Activated B cell treated with CpG ODN at 0.5 μM for 24 hours (primary cell): ENCODE results near the gene CFAP299. TPM values are rescaled to one million over a fixed set of nuclear protein-coding genes. Genes with fewer than 3 reads are reported as not detected.

ENCODE experiments used
- ATAC-seq: fragments of 200-7000 bp; cut with Tn5 transposase; one replicate; pipeline ENCODE4 v1.10.0; 2021; ENCODE audit warnings: low read depth, mild to moderate bottlenecking, moderate library complexity
- CTCF ChIA-PET: fragments of 350-600 bp; sonication (Branson Sonifier 250); formaldehyde crosslinking; loops from one replicate; lab custom pipeline; 2021; ENCODE audit warnings: antibody characterized with exemption; lab: Charles Lee
- POLR2A ChIA-PET: fragments of 350-600 bp; sonication (Branson Sonifier 250); formaldehyde crosslinking; loops from one replicate; lab custom pipeline; 2021; ENCODE audit warnings: antibody characterized with exemption; lab: Charles Lee
- DNase-seq: peaks from one replicate; pipeline ENCODE4 v3.0.0; 2022
- H3K27ac Mint-ChIP-seq: one replicate; pipeline ENCODE4 v1.8.0; 2020; ENCODE audit warnings: mixed read lengths
- H3K27me3 Mint-ChIP-seq: one replicate; pipeline ENCODE4 v1.8.0; 2021; ENCODE audit warnings: mixed read lengths
- H3K36me3 Mint-ChIP-seq: one replicate; pipeline ENCODE4 v1.8.0; 2021; ENCODE audit warnings: low read depth, mixed read lengths
- H3K4me1 Mint-ChIP-seq: one replicate; pipeline ENCODE4 v1.8.0; 2021; ENCODE audit warnings: mixed read lengths
- H3K4me3 Mint-ChIP-seq: one replicate; pipeline ENCODE4 v1.8.0; 2020; ENCODE audit warnings: mild to moderate bottlenecking, mixed read lengths
- H3K9me3 Mint-ChIP-seq: one replicate; pipeline ENCODE4 v1.8.0; 2020; ENCODE audit warnings: mixed read lengths
- intact Hi-C: fragments of 100-400 bp; cut with micrococcal nuclease; formaldehyde crosslinking; loops from one replicate; pipeline ENCODE4 v1.15.1; 2024
- total RNA-seq: library from RNA; stranded (reverse); gene quantifications from 2 replicates; pipeline ENCODE4 v1.2.3, GENCODE V29; 2022
- TF ChIP-seq, protein P1 (sequence below): fragments of 200-600 bp; IDR thresholded peaks from one replicate; pipeline ENCODE4 v1.8.0; 2022; ENCODE audit warnings: antibody characterized with exemption, mild to moderate bottlenecking

Gene CFAP299
- total RNA-seq, 1 donor from 2014 or later: not detected

DNA sequence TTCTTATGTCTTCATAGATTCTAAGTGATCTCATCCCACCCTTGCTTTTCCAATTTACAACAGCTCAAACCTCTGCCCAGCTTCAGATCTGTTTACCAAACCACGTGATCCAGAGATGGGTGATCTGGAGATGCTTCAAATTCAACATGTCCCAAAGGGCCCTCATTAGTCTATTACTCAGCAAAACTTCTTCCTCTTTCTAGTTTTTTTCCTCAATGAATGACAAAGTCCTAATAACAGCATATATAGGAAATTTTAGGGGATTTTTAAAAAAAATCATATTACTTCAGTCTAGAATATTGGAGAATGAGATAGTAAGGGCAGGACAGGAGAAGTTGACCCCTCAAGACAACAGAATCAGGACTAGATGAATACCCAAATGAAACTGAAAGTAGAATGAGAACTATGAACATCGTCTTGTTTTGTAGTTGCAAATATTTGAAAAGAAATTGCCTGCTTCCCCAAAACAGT, 127.1 kb downstream of the CFAP299 start:
- H3K27ac Mint-ChIP-seq: peak overlapping the region; percentile 33
- ChIA-PET POLR2A (no interaction called here), CTCF (no interaction called here)
- H3K27me3 Mint-ChIP-seq: no peaks in the 10 kb centered on the region
- DNase-seq (no peak), ATAC-seq (peak; percentile 58)
- intact Hi-C loops: loop anchor here (5.0 kb wide), 1 partner anchor 75 kb away; no protein-coding TSS in a partner anchor
- H3K4me3 Mint-ChIP-seq: peak overlapping the region; percentile 69
- H3K4me1 Mint-ChIP-seq: peaks cover 11% of the 10 kb centered on the region
- no peaks in the 10 kb centered on the region for H3K36me3 Mint-ChIP-seq
- peaks cover 2% of the 10 kb centered on the region for H3K9me3 Mint-ChIP-seq
- TF ChIP-seq, protein P1, sequence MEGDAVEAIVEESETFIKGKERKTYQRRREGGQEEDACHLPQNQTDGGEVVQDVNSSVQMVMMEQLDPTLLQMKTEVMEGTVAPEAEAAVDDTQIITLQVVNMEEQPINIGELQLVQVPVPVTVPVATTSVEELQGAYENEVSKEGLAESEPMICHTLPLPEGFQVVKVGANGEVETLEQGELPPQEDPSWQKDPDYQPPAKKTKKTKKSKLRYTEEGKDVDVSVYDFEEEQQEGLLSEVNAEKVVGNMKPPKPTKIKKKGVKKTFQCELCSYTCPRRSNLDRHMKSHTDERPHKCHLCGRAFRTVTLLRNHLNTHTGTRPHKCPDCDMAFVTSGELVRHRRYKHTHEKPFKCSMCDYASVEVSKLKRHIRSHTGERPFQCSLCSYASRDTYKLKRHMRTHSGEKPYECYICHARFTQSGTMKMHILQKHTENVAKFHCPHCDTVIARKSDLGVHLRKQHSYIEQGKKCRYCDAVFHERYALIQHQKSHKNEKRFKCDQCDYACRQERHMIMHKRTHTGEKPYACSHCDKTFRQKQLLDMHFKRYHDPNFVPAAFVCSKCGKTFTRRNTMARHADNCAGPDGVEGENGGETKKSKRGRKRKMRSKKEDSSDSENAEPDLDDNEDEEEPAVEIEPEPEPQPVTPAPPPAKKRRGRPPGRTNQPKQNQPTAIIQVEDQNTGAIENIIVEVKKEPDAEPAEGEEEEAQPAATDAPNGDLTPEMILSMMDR: no peak

DNA sequence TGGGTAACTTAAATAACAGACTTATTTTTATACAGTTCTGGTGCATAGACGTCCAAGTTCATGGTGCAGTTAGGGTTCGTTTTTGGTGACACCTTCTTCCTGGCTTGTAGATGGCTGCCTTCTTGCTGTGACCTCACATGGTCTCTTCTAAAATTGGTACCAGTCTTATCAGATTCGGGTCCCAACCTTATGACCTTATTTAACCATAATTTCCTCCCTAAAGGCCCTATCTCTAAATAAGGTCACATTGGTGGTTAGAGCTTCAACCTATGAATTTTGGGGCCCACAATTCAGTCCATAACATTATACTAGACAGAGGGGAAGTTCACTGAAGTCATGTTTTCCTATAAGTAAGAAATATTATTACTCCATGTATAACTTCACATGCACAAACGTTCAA, 128.0 kb downstream of the CFAP299 start:
- peaks cover 11% of the 10 kb centered on the region for H3K4me1 Mint-ChIP-seq
- POLR2A ChIA-PET: no interaction called here
- ATAC-seq: no peak
- intact Hi-C loops: loop anchor here (5.0 kb wide), 1 partner anchor 74 kb away; no protein-coding TSS in a partner anchor
- H3K4me3 Mint-ChIP-seq: no peak overlapping the region
- CTCF ChIA-PET: no interaction called here
- DNase-seq: no peak
- H3K27me3 Mint-ChIP-seq: no peaks in the 10 kb centered on the region
- peaks cover 2% of the 10 kb centered on the region for H3K9me3 Mint-ChIP-seq
- H3K27ac Mint-ChIP-seq: no peak overlapping the region
- TF ChIP-seq, protein P1: no peak
- H3K36me3 Mint-ChIP-seq: no peaks in the 10 kb centered on the region

DNA sequence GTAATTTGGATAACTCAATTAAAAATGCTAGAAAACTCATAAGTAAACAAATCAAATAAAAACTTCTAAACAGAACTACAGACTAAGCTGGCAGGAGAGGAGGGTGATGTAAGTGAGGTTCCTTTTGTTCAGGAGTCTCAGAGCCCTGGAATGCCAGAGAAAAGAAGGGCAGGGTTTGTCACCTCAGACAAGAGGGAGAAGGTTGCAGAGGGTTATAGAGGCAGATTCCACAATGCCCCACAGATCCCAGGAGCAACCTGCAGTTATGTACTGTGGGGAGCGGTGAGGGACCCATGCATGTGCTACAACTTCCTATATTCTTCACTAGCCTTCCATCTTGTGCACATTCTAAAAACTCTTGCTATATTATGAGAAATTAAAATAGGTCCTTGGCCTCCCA, 129.7 kb downstream of the CFAP299 start:
- ATAC-seq (no peak), DNase-seq (no peak)
- H3K27ac Mint-ChIP-seq: no peak overlapping the region
- POLR2A ChIA-PET: no interaction called here
- intact Hi-C loops: no loop called here
- TF ChIP-seq, protein P1: no peak
- no peaks in the 10 kb centered on the region for H3K27me3 Mint-ChIP-seq
- H3K4me1 Mint-ChIP-seq: peaks cover 11% of the 10 kb centered on the region
- H3K4me3 Mint-ChIP-seq: no peak overlapping the region
- no peaks in the 10 kb centered on the region for H3K36me3 Mint-ChIP-seq
- CTCF ChIA-PET: no interaction called here
- peaks cover 2% of the 10 kb centered on the region for H3K9me3 Mint-ChIP-seq

DNA sequence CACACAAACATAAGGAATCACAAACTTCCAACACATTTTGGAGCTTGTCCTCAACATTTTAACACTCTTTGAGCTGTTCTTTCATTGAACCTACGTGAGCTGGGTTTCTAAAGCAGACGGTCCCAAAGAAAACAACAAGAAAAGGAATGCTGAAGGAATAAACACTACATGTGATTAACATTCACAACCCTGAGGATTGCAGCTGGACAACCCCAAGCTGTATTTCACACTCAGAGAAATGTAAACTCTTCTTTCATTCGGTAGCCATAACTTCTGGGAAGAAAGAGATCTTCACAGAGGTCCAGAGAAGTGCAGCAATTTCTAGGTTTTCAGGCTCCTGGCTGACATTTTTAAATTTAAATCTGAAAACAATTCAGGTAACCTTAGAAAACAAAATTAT, 130.2 kb downstream of the CFAP299 start:
- Mint-ChIP-seq H3K27ac (no peak overlapping the region), H3K4me1 (peaks cover 11% of the 10 kb centered on the region), H3K4me3 (no peak overlapping the region), H3K36me3 (no peaks in the 10 kb centered on the region), H3K9me3 (peaks cover 2% of the 10 kb centered on the region), H3K27me3 (no peaks in the 10 kb centered on the region)
- DNase-seq: no peak
- no peak for ATAC-seq
- POLR2A ChIA-PET: no interaction called here
- TF ChIP-seq, protein P1: no peak
- intact Hi-C loops: no loop called here
- CTCF ChIA-PET: no interaction called here

DNA sequence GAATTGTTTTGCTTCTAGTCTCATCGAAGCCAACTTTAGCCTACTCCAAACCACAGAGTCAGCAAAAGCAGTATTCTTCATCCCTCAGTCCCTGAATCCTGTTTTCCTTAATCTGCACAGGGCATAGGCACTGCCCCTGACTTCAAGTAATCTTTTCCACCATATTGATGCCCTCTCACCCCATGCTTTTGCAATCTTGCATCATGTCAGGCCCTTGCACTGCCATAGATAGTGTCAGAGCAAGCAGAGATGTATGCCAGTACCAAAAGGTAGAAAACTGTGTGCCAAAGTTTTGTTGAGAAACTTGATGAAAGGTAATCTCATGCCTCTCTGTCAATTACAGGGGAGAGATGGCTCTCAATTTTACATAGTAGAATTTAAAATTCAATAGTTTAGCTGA, 131.1 kb downstream of the CFAP299 start:
- no peak overlapping the region for H3K4me3 Mint-ChIP-seq
- POLR2A ChIA-PET: no interaction called here
- no peaks in the 10 kb centered on the region for H3K27me3 Mint-ChIP-seq
- peaks cover 11% of the 10 kb centered on the region for H3K4me1 Mint-ChIP-seq
- H3K9me3 Mint-ChIP-seq: peaks cover 2% of the 10 kb centered on the region
- intact Hi-C loops: no loop called here
- no peak for ATAC-seq
- CTCF ChIA-PET: no interaction called here
- TF ChIP-seq, protein P1: no peak
- H3K36me3 Mint-ChIP-seq: no peaks in the 10 kb centered on the region
- DNase-seq: no peak
- no peak overlapping the region for H3K27ac Mint-ChIP-seq
